Sigmoid colon (tissue), 7 donors: Measurements from ENCODE around the gene SLC25A43. TPM values are rescaled to one million over a fixed set of nuclear protein-coding genes. Genes with fewer than 3 reads are reported as not detected.
A peak's percentile ranks its signal among the peaks of the same experiment; 100 is the strongest.

Experiments used
- DNase-seq: peaks from one replicate; pipeline ENCODE4 v3.0.0-alpha.2; 2019
- H3K27ac ChIP-seq, 4 donors: fragments of 200-600 bp; sonication (generic); one replicate each; pipeline ENCODE4 v1.5.1; 2016 to 2019; ENCODE audit warnings: mild to moderate bottlenecking in 1 of 4
- H3K27me3 ChIP-seq, 3 donors: fragments of 200-600 bp; sonication (generic); one replicate each; pipeline ENCODE4 v1.5.1; 2019; ENCODE audit warnings: mild to moderate bottlenecking in 1 of 3
- H3K36me3 ChIP-seq, 4 donors: fragments of 200-600 bp; sonication (generic); one replicate each; pipeline ENCODE4 v1.5.1; 2016 to 2019
- H3K4me1 ChIP-seq, 4 donors: fragments of 200-600 bp; sonication (generic); one replicate each; pipeline ENCODE4 v1.5.1; 2017 to 2019
- H3K4me3 ChIP-seq, 4 donors: fragments of 200-600 bp; sonication (generic); one replicate each; pipeline ENCODE4 v1.5.1; 2017 to 2019; ENCODE audit warnings: mild to moderate bottlenecking in 2 of 4, moderate library complexity in 1 of 4
- H3K9me3 ChIP-seq, 4 donors: fragments of 200-600 bp in 3 of 4; sonication (generic) in 3 of 4; one replicate each; pipeline versions ENCODE4 v1.5.1 to v1.6.1; 2013 to 2019
- EP300 ChIP-seq, 4 donors: sonication (generic); formaldehyde crosslinking; IDR thresholded peaks; one replicate each; pipeline ENCODE4 v1.6.1; 2017; ENCODE audit warnings: antibody characterized with exemption in 4 of 4
- POLR2A ChIP-seq, 2 donors: fragments of 450-650 bp; IDR thresholded peaks; one replicate each; pipeline ENCODE4 v1.6.1; 2016; ENCODE audit warnings: antibody characterized with exemption in 2 of 2, mild to moderate bottlenecking in 2 of 2, moderate library complexity in 2 of 2
- POLR2AphosphoS5 ChIP-seq, 4 donors: sonication (generic); formaldehyde crosslinking; IDR thresholded peaks; one replicate each; pipeline ENCODE4 v1.6.1; 2017; ENCODE audit warnings: antibody characterized with exemption in 4 of 4
- WGBS, 2 donors: extraction: QIAGEN DNeasy Blood & Tissue Kit; methylation state at CpG; one replicate each; pipeline ENCODE4 v1.1.7; 2013; 5-methylcytosine and 5-hydroxymethylcytosine counted together
- intact Hi-C: fragments of 100-400 bp; cut with DNase I; formaldehyde crosslinking; loops from one replicate; pipeline ENCODE4 v1.15.1; 2023
- polyA plus RNA-seq, 3 donors: library from polyadenylated mRNA; stranded (reverse); fragments of 200-250 nt; gene quantifications; one replicate each; pipeline ENCODE4 v1.2.3, GENCODE V29; 2013
- total RNA-seq, 4 donors: library from RNA; depleted of rRNA; stranded (reverse); fragments of >200 nt; gene quantifications; one replicate each; pipeline ENCODE4 v1.1.0, GENCODE V29; 2016
- TF ChIP-seq, protein P1 (sequence below), 4 experiments: fragments of 450-650 bp in 3 of 4; fragments of 200-600 bp in 1 of 4; IDR thresholded peaks; one replicate each; pipeline ENCODE4 v1.5.1; 2016 to 2019; ENCODE audit warnings: antibody characterized with exemption in 4 of 4, mild to moderate bottlenecking in 3 of 4, moderate library complexity in 2 of 4
- donor health status: healthy with polysubstance abuse.
- donor health status: Bipolar disorder and iron deficiency.
- donor health status: healthy.

Gene SLC25A43
- total and polyA plus RNA-seq, 7 donors: 5.3 to 39.5 (median 16.1) TPM

DNA sequence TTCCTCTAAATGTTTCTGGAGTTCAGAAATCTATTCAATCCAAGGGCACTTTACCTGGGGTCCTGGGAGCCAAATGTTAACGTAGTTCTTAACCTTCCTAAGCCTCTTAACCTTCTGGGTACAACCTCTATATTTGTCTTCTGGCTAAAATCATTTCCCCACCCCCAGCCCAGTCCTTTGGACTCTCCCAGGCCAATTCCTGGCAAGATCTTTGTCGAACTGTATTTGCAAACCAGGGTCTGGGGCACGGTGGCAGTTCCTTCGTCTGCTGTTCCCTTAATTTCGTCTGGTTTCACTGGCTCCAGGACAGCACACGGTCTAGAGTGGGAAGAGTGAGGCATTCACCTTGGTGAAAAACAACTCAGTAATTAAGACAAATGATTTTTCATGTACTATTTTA is 68.3 kb downstream of the SLC25A43 start:
- Histone ChIP-seq H3K27me3 (peaks cover 0 to 4% (median 0%) of the 10 kb centered on the region in 3 donors), H3K9me3 (no peaks in the 10 kb centered on the region), H3K4me1 (peaks cover 0 to 12% (median 2%) of the 10 kb centered on the region in 4 donors), H3K36me3 (peaks cover 0 to 17% (median 4%) of the 10 kb centered on the region in 4 donors), H3K4me3 (peak overlapping the region in 1 of 4 donors; percentile 80), H3K27ac (peak overlapping the region in 3 of 4 donors; percentile 96 to 99 (median 96))
- no peak for TF ChIP-seq POLR2A (IDR thresholded peaks at IDR 0.05)
- TF ChIP-seq EP300 (IDR thresholded peaks at IDR 0.05): no peak
- no peak for TF ChIP-seq POLR2AphosphoS5 (IDR thresholded peaks at IDR 0.05)
- TF ChIP-seq, protein P1, sequence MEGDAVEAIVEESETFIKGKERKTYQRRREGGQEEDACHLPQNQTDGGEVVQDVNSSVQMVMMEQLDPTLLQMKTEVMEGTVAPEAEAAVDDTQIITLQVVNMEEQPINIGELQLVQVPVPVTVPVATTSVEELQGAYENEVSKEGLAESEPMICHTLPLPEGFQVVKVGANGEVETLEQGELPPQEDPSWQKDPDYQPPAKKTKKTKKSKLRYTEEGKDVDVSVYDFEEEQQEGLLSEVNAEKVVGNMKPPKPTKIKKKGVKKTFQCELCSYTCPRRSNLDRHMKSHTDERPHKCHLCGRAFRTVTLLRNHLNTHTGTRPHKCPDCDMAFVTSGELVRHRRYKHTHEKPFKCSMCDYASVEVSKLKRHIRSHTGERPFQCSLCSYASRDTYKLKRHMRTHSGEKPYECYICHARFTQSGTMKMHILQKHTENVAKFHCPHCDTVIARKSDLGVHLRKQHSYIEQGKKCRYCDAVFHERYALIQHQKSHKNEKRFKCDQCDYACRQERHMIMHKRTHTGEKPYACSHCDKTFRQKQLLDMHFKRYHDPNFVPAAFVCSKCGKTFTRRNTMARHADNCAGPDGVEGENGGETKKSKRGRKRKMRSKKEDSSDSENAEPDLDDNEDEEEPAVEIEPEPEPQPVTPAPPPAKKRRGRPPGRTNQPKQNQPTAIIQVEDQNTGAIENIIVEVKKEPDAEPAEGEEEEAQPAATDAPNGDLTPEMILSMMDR (IDR thresholded peaks at IDR 0.05): no peak
- intact Hi-C loops: loop anchor here (5.0 kb wide), 1 partner anchor 230 kb away; the partner anchor contains the start of gene PGRMC1
- no peak for DNase-seq
- 60 to 92% methylated on average over 6 of the region's 6 CpGs for WGBS, 2 donors

DNA sequence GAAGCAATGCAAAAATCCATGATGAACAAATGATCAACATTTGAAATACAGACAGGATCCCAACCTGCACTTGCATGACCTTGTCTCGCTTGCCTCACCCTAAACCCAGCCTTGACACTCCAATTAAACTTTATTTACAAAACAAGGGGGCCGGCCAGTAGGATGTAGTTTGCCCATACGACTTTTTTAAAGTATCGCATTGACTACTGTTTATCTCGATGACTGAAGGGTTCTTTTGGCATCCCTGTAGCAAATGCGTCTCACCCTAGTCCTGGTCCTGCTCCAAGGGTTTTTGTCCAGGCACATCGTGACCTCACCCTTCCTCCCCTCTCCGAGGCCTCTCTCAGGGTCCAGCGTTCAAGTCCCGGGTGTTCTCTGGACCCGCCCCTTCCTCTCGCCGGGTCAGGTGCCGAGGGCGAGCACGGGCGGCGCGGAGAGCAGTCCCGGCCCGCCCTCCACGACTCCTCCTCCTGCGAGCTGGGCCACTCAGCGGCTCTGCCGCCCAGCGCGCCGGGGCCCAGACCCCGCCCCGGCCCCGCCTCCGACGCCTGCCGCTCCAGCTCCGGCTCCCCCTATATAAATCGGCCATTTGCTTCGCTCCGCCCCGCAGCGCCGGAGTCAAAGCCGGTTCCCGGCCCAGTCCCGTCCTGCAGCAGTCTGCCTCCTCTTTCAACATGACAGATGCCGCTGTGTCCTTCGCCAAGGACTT is 68.9 kb downstream of the SLC25A43 start, which contains the start of gene SLC25A5:
Gene SLC25A5 (plus strand): TSS at position 603 of the 709 bp plus-strand sequence. CDS start 72 bp downstream, at position 675.
- peak; percentile 93 for DNase-seq

DNA sequence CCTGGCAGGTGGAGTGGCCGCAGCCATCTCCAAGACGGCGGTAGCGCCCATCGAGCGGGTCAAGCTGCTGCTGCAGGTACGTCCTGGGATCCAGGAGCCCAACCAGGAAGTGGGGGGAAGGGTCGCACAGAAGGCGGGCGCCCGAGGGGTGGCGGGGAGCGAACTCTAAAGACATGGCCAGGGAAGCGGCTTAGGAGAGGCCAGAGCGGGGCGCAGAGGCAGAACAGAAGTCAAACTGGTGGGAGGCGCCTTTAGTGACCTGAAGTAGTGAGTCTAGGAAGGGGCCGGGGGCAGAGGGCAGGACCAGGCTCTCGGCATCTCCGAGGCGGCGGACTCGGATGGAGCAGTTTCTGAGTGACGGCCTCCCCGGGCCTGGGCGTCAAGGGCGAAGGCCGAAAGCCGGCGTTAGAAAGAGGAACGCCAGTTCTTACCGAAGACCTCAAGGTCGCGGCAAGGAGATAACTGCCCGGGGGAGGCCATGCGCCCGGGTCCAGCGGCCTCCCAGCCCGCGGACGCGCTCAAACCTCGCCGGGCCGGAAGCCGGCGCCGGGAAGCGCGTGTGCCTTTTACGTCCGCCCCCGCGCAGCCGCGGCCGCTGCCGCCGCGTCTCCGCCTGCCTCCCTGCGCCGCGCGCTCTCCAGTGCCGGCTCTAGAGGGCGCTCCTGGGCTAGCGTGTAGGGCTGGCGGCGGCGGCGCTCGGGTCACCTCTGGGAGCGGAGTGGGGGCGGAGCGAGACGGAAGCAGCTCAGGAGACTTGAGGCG is 69.6 kb downstream of the SLC25A43 start:
- TF ChIP-seq POLR2A (IDR thresholded peaks at IDR 0.05): no peak
- no peak for TF ChIP-seq EP300 (IDR thresholded peaks at IDR 0.05)
- TF ChIP-seq POLR2AphosphoS5 (IDR thresholded peaks at IDR 0.05): peak; percentile 2 to 59 (median 24)
- TF ChIP-seq, protein P1 (IDR thresholded peaks at IDR 0.05): peak; percentile 26 to 63 (median 33)
- H3K9me3 ChIP-seq: no peaks in the 10 kb centered on the region
- H3K36me3 ChIP-seq: peaks cover 0 to 17% (median 4%) of the 10 kb centered on the region in 4 donors
- peaks cover 0 to 4% (median 0%) of the 10 kb centered on the region in 3 donors for H3K27me3 ChIP-seq
- H3K27ac ChIP-seq: peak overlapping the region; percentile 96 to 99 (median 96)
- intact Hi-C loops: loop anchor here (2.0 to 5.0 kb wide), 4 partner anchors 14 to 322 kb away; partner anchors contain the start of genes PGRMC1, RPL39 and SLC25A43
- peak overlapping the region; percentile 73 to 80 (median 76) for H3K4me3 ChIP-seq
- peaks cover 0 to 12% (median 2%) of the 10 kb centered on the region in 4 donors for H3K4me1 ChIP-seq
- 0% methylated on average over 78 of the region's 78 CpGs for WGBS, 2 donors
- peak; percentile 93 for DNase-seq

More for the DNA sequence above, 68.9 kb downstream of the SLC25A43 start, which contains the start of gene SLC25A5:
- TF ChIP-seq, protein P1 (IDR thresholded peaks at IDR 0.05): no peak
- TF ChIP-seq POLR2AphosphoS5 (IDR thresholded peaks at IDR 0.05) (peak; percentile 94 to 98 (median 96)), POLR2A (IDR thresholded peaks at IDR 0.05) (peak; percentile 88 to 93), EP300 (IDR thresholded peaks at IDR 0.05) (no peak)
- Histone ChIP-seq H3K9me3 (no peaks in the 10 kb centered on the region), H3K27ac (peak within 1 kb of the TSS; percentile 96 to 99 (median 96)), H3K36me3 (peaks cover 0 to 17% (median 4%) of the 10 kb centered on the region in 4 donors), H3K4me1 (peaks cover 0 to 12% (median 2%) of the 10 kb centered on the region in 4 donors), H3K4me3 (peak within 1 kb of the TSS; percentile 73 to 80 (median 76)), H3K27me3 (peaks cover 0 to 4% (median 0%) of the 10 kb centered on the region in 3 donors)
- 1 to 3% methylated on average over 45 to 46 of the region's 46 CpGs for WGBS, 2 donors
- intact Hi-C loops: loop anchor here (2.0 to 5.0 kb wide), 4 partner anchors 15 to 323 kb away; partner anchors contain the start of genes PGRMC1, RPL39 and SLC25A43

DNA sequence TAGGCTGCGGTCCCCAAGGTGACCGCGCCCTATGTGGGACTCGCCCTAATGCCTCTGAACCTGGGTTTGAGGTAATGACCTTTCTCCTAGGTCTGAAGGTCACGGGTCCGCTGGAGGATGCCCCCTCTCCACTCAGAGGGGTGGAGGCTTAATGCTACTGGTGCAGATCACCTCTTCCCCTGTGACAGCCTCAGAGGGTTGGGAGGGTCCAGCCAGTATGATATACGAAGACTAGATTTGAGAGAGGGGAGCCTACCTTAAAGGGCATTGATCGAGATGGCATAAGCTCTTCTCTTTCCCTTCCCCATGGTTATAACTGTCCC is 70.1 kb downstream of the SLC25A43 start:
- Histone ChIP-seq H3K36me3 (peaks cover 0 to 17% (median 4%) of the 10 kb centered on the region in 4 donors), H3K4me1 (peaks cover 0 to 12% (median 2%) of the 10 kb centered on the region in 4 donors), H3K4me3 (peak overlapping the region; percentile 73 to 80 (median 76)), H3K9me3 (no peaks in the 10 kb centered on the region), H3K27ac (peak overlapping the region; percentile 96 to 99 (median 96)), H3K27me3 (peaks cover 0 to 4% (median 0%) of the 10 kb centered on the region in 3 donors)
- no peak for TF ChIP-seq EP300 (IDR thresholded peaks at IDR 0.05)
- TF ChIP-seq POLR2A (IDR thresholded peaks at IDR 0.05): no peak
- TF ChIP-seq, protein P1 (IDR thresholded peaks at IDR 0.05): no peak
- TF ChIP-seq POLR2AphosphoS5 (IDR thresholded peaks at IDR 0.05): no peak
- no peak for DNase-seq
- intact Hi-C loops: loop anchor here (2.0 to 5.0 kb wide), 4 partner anchors 14 to 322 kb away; partner anchors contain the start of genes PGRMC1, RPL39 and SLC25A43
- 2 to 3% methylated on average over 8 of the region's 8 CpGs for WGBS, 2 donors
